Liver (tissue), 9 donors: Measurements from ENCODE around the gene SIRPB1. TPM values are rescaled to one million over a fixed set of nuclear protein-coding genes. Genes with fewer than 3 reads are reported as not detected.

Experiments
- DNase-seq: peaks from one replicate; pipeline ENCODE4 v3.0.0-alpha.2; 2017; ENCODE audit warnings: low spot score
- H3K27ac ChIP-seq, 2 donors: one replicate each; pipeline ENCODE4 v1.7.0; 2013; ENCODE audit warnings: inconsistent platforms in 2 of 2, low read length in 2 of 2, control low read depth in 1 of 2, low read depth in 1 of 2, mild to moderate bottlenecking in 1 of 2
- H3K27me3 ChIP-seq, 4 donors: one replicate each; pipeline versions ENCODE4 v1.6.1 to v1.7.0; 2013; ENCODE audit warnings: low read length in 3 of 4, inconsistent platforms in 1 of 4, mild to moderate bottlenecking in 1 of 4, moderate library complexity in 1 of 4; ENCODE audit not compliant: control insufficient read depth in 4 of 4, insufficient read depth in 4 of 4
- H3K36me3 ChIP-seq, 4 donors: one replicate each; pipeline versions ENCODE4 v1.6.1 to v1.7.0; 2013; ENCODE audit warnings: low read length in 3 of 4, mild to moderate bottlenecking in 3 of 4, low read depth in 1 of 4, moderate library complexity in 1 of 4; ENCODE audit not compliant: control insufficient read depth in 4 of 4, insufficient read depth in 3 of 4
- H3K4me1 ChIP-seq, 4 donors: one replicate each; pipeline versions ENCODE4 v1.6.1 to v1.7.0; 2013; ENCODE audit warnings: low read length in 3 of 4, mild to moderate bottlenecking in 3 of 4, moderate library complexity in 1 of 4; ENCODE audit not compliant: control insufficient read depth in 4 of 4, insufficient read depth in 4 of 4
- H3K4me3 ChIP-seq, 3 donors: one replicate each; pipeline versions ENCODE4 v1.6.1 to v1.7.0; 2013; ENCODE audit warnings: low read length in 3 of 3, control low read depth in 1 of 3, low read depth in 1 of 3, mild to moderate bottlenecking in 1 of 3
- H3K9ac ChIP-seq, 2 donors: one replicate each; pipeline ENCODE4 v1.7.0; 2013; ENCODE audit warnings: low read length in 2 of 2, mild to moderate bottlenecking in 2 of 2, moderate library complexity in 2 of 2, control low read depth in 1 of 2, low read depth in 1 of 2
- H3K9me3 ChIP-seq, 4 donors: one replicate each; pipeline versions ENCODE4 v1.6.1 to v1.7.0; 2013; ENCODE audit warnings: low read length in 3 of 4; ENCODE audit not compliant: control insufficient read depth in 4 of 4
- EGR1 ChIP-seq, 2 donors: IDR thresholded peaks; 2 replicates each; pipeline ENCODE4 v1.6.1; 2016 to 2018; ENCODE audit warnings: antibody characterized with exemption in 2 of 2, low read depth in 2 of 2
- FOXA1 ChIP-seq: IDR thresholded peaks from 2 replicates; pipeline ENCODE4 v1.6.1; 2016; ENCODE audit warnings: antibody characterized with exemption
- FOXA2 ChIP-seq: IDR thresholded peaks from 2 replicates; pipeline ENCODE4 v1.6.1; 2016; ENCODE audit warnings: antibody characterized with exemption
- GABPA ChIP-seq, 2 donors: IDR thresholded peaks in 1 of 2; conservative IDR thresholded peaks in 1 of 2; 2 replicates each; pipeline ENCODE4 v1.6.1; 2016; ENCODE audit warnings: antibody characterized with exemption in 2 of 2, mild to moderate bottlenecking in 1 of 2, moderate library complexity in 1 of 2
- HNF4A ChIP-seq, 2 donors: conservative IDR thresholded peaks; 2 replicates each; pipeline ENCODE4 v1.6.1; 2016; ENCODE audit warnings: antibody characterized with exemption in 2 of 2, mild to moderate bottlenecking in 2 of 2
- HNF4G ChIP-seq: IDR thresholded peaks from 2 replicates; pipeline ENCODE4 v1.6.1; 2016; ENCODE audit warnings: antibody characterized with exemption
- JUND ChIP-seq, 2 donors: IDR thresholded peaks; 2 replicates each; pipeline ENCODE4 v1.6.1; 2016; ENCODE audit warnings: antibody characterized with exemption in 2 of 2
- NR2F2 ChIP-seq: IDR thresholded peaks from 2 replicates; pipeline ENCODE4 v1.6.1; 2016; ENCODE audit warnings: antibody characterized with exemption
- RAD21 ChIP-seq, 2 donors: IDR thresholded peaks; 2 replicates each; pipeline ENCODE4 v1.6.1; 2016; ENCODE audit warnings: antibody characterized with exemption in 2 of 2, mild to moderate bottlenecking in 2 of 2
- RXRA ChIP-seq, 2 donors: IDR thresholded peaks; 2 replicates each; pipeline ENCODE4 v1.6.1; 2017 to 2018; ENCODE audit warnings: antibody characterized with exemption in 2 of 2, mild to moderate bottlenecking in 1 of 2
- SP1 ChIP-seq: IDR thresholded peaks from 2 replicates; pipeline ENCODE4 v1.6.1; 2018; ENCODE audit warnings: antibody characterized with exemption, mild to moderate bottlenecking
- TAF1 ChIP-seq: conservative IDR thresholded peaks from 2 replicates; pipeline ENCODE4 v1.6.1; 2016; ENCODE audit warnings: antibody characterized with exemption, mild to moderate bottlenecking
- YY1 ChIP-seq: IDR thresholded peaks from 2 replicates; pipeline ENCODE4 v1.6.1; 2016; ENCODE audit warnings: antibody characterized with exemption, mild to moderate bottlenecking
- WGBS: extraction: QIAGEN DNeasy Blood & Tissue Kit; methylation state at CpG from one replicate; pipeline ENCODE4 v1.1.7; 2013; 5-methylcytosine and 5-hydroxymethylcytosine counted together
- polyA plus RNA-seq, 2 donors: library from polyadenylated mRNA; stranded (reverse) in 1 of 2; unstranded in 1 of 2; fragments of 200-250 nt in 1 of 2; fragments of >200 nt in 1 of 2; fragmentation: Nextera tagmentation in 1 of 2; extraction: Ambion mirVana in 1 of 2; gene quantifications; one replicate each; pipeline versions ENCODE4 v1.2.1 to v1.2.3, GENCODE V29; 2013 to 2015
- total RNA-seq, 2 donors: library from RNA; depleted of rRNA; stranded (reverse); fragments of >200 nt; gene quantifications; one replicate each; pipeline ENCODE4 v1.2.3, GENCODE V29; 2014
- TF ChIP-seq, protein P1 (sequence below): IDR thresholded peaks from 2 replicates; pipeline ENCODE4 v1.6.1; 2016; ENCODE audit warnings: antibody characterized with exemption
- TF ChIP-seq, protein P2 (sequence below): fragments of 150-350 bp; IDR thresholded peaks from 2 replicates; pipeline ENCODE4 v1.5.1; 2017; ENCODE audit warnings: improper control_type of control experiment, low read depth, low read length; ENCODE audit not compliant: missing input control
- TF ChIP-seq, protein P3 (sequence below): IDR thresholded peaks from 2 replicates; pipeline ENCODE4 v1.6.1; 2016; ENCODE audit warnings: antibody characterized with exemption
- TF ChIP-seq, protein P4 (sequence below): IDR thresholded peaks from 2 replicates; pipeline ENCODE4 v1.6.1; 2016; ENCODE audit warnings: antibody characterized with exemption
- donor health status: healthy.
- donor health status: healthy.
- donor health status: healthy.
- donor health status: healthy.
- donor health status: healthy.

The SIRPB1 gene
- total and polyA plus RNA-seq, 4 donors = 0.47 to 4.4 (median 1.4) TPM

DNA sequence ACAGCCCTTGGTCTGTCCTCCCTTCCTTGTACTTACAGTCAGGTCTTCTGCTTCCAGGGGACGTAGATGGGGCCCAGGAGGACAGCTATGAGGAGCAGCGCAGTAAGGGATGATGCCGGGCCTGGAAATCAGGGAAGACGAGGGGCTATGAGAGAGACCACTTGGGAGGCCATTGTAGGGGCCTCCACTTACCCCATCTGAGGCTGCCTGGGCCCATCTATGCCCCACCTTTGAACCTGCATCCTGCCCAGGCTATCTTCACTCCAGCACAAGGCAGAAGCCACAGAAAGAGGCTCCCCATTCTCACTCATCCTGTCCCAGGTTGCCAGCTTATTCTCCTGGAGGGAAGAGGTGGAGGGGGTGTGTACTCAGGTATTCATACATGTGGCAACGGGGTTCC, 10.4 kb upstream of the SIRPB1 start:
- Histone ChIP-seq H3K4me3 (no peak overlapping the region), H3K4me1 (no peaks in the 10 kb centered on the region), H3K27me3 (no peaks in the 10 kb centered on the region), H3K36me3 (no peaks in the 10 kb centered on the region), H3K9ac (no peak overlapping the region), H3K27ac (no peak overlapping the region), H3K9me3 (no peaks in the 10 kb centered on the region)
- TF ChIP-seq EGR1 (IDR thresholded peaks at IDR 0.05; ENCODE audit: low read depth in 2 of 2) = no peak
- no peak for TF ChIP-seq HNF4G
- TF ChIP-seq RXRA (IDR thresholded peaks at IDR 0.05) = no peak
- TF ChIP-seq GABPA (IDR thresholded peaks at IDR 0.05 in 1 of 2, conservative IDR thresholded peaks at IDR 0.05 in 1 of 2) = no peak
- no peak for TF ChIP-seq YY1
- TF ChIP-seq, protein P1, sequence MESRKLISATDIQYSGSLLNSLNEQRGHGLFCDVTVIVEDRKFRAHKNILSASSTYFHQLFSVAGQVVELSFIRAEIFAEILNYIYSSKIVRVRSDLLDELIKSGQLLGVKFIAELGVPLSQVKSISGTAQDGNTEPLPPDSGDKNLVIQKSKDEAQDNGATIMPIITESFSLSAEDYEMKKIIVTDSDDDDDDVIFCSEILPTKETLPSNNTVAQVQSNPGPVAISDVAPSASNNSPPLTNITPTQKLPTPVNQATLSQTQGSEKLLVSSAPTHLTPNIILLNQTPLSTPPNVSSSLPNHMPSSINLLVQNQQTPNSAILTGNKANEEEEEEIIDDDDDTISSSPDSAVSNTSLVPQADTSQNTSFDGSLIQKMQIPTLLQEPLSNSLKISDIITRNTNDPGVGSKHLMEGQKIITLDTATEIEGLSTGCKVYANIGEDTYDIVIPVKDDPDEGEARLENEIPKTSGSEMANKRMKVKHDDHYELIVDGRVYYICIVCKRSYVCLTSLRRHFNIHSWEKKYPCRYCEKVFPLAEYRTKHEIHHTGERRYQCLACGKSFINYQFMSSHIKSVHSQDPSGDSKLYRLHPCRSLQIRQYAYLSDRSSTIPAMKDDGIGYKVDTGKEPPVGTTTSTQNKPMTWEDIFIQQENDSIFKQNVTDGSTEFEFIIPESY = no peak
- TF ChIP-seq SP1 = no peak
- TF ChIP-seq TAF1 = no peak
- no peak for TF ChIP-seq FOXA1
- TF ChIP-seq, protein P2, sequence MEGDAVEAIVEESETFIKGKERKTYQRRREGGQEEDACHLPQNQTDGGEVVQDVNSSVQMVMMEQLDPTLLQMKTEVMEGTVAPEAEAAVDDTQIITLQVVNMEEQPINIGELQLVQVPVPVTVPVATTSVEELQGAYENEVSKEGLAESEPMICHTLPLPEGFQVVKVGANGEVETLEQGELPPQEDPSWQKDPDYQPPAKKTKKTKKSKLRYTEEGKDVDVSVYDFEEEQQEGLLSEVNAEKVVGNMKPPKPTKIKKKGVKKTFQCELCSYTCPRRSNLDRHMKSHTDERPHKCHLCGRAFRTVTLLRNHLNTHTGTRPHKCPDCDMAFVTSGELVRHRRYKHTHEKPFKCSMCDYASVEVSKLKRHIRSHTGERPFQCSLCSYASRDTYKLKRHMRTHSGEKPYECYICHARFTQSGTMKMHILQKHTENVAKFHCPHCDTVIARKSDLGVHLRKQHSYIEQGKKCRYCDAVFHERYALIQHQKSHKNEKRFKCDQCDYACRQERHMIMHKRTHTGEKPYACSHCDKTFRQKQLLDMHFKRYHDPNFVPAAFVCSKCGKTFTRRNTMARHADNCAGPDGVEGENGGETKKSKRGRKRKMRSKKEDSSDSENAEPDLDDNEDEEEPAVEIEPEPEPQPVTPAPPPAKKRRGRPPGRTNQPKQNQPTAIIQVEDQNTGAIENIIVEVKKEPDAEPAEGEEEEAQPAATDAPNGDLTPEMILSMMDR = no peak
- no peak for TF ChIP-seq FOXA2
- TF ChIP-seq, protein P3, sequence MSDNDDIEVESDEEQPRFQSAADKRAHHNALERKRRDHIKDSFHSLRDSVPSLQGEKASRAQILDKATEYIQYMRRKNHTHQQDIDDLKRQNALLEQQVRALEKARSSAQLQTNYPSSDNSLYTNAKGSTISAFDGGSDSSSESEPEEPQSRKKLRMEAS = no peak
- no peak for TF ChIP-seq JUND (IDR thresholded peaks at IDR 0.05)
- no peak for TF ChIP-seq NR2F2
- TF ChIP-seq, protein P4, sequence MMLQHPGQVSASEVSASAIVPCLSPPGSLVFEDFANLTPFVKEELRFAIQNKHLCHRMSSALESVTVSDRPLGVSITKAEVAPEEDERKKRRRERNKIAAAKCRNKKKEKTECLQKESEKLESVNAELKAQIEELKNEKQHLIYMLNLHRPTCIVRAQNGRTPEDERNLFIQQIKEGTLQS = no peak
- TF ChIP-seq RAD21 (IDR thresholded peaks at IDR 0.05) = no peak
- no peak for TF ChIP-seq HNF4A (conservative IDR thresholded peaks at IDR 0.05)
- WGBS = 78% methylated on average over 5 of the region's 5 CpGs
- no peak for DNase-seq

DNA sequence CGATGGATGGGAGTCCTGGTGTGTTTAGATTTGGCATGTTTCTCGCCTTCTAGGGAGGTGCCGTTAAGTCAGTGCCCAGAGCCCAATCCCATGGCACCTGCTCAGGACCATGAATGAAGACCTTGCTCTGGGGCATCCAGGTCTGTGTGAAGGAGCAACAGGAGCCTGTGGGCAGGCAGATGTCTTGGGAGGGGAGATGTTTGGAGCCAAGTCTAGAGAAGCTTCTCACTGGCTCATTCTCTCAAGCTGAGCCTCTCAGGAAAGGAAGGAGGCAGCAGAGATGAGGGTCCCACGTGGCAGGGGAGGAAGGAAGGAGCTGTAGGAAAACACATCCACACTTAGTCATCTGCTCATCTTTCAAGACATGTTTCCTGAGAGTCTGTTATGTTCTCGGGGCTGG, 9.5 kb upstream of the SIRPB1 start:
- DNase-seq = no peak
- 73% methylated on average over 5 of the region's 5 CpGs for WGBS
- Histone ChIP-seq H3K27ac (no peak overlapping the region), H3K27me3 (no peaks in the 10 kb centered on the region), H3K4me3 (no peak overlapping the region), H3K9ac (no peak overlapping the region), H3K4me1 (no peaks in the 10 kb centered on the region), H3K9me3 (no peaks in the 10 kb centered on the region), H3K36me3 (no peaks in the 10 kb centered on the region)
- TF ChIP-seq, protein P3 = no peak
- TF ChIP-seq, protein P4 = no peak
- TF ChIP-seq, protein P2 = no peak
- TF ChIP-seq RAD21 (IDR thresholded peaks at IDR 0.05) (no peak), YY1 (no peak), HNF4A (conservative IDR thresholded peaks at IDR 0.05) (no peak), FOXA1 (no peak), EGR1 (IDR thresholded peaks at IDR 0.05; ENCODE audit: low read depth in 2 of 2) (no peak)
